Activated naive CD8-positive, alpha-beta T cell treated with anti-CD3 and anti-CD28 coated beads for 36 hours (primary cell): ENCODE data around the gene ANKFN1. TPM values are rescaled to one million over a fixed set of nuclear protein-coding genes. Genes with fewer than 3 reads are reported as not detected.
A peak's percentile ranks its signal among the peaks of the same experiment; 100 is the strongest.

Experiments used
- DNase-seq: peaks from one replicate; pipeline ENCODE4 v3.0.0; 2021
- H3K27ac Mint-ChIP-seq: one replicate; pipeline ENCODE4 v1.8.0; 2022; ENCODE audit warnings: mild to moderate bottlenecking, moderate library complexity, mixed read lengths
- H3K27me3 Mint-ChIP-seq: one replicate; pipeline ENCODE4 v1.8.0; 2022; ENCODE audit warnings: mild to moderate bottlenecking, mixed read lengths
- H3K36me3 Mint-ChIP-seq: one replicate; pipeline ENCODE4 v1.8.0; 2021; ENCODE audit warnings: mild to moderate bottlenecking, mixed read lengths
- H3K4me1 Mint-ChIP-seq: one replicate; pipeline ENCODE4 v1.8.0; 2021; ENCODE audit warnings: mixed read lengths
- H3K4me3 Mint-ChIP-seq: one replicate; pipeline ENCODE4 v1.8.0; 2022; ENCODE audit warnings: mild to moderate bottlenecking, moderate library complexity, mixed read lengths
- H3K9me3 Mint-ChIP-seq: one replicate; pipeline ENCODE4 v1.8.0; 2022; ENCODE audit warnings: mixed read lengths
- total RNA-seq, 2 experiments: library from RNA; stranded (reverse); gene quantifications; one replicate each; pipeline ENCODE4 v1.2.3, GENCODE V29; 2021

The ANKFN1 gene
- total RNA-seq, 2 experiments from 2014 or later = not detected

DNA sequence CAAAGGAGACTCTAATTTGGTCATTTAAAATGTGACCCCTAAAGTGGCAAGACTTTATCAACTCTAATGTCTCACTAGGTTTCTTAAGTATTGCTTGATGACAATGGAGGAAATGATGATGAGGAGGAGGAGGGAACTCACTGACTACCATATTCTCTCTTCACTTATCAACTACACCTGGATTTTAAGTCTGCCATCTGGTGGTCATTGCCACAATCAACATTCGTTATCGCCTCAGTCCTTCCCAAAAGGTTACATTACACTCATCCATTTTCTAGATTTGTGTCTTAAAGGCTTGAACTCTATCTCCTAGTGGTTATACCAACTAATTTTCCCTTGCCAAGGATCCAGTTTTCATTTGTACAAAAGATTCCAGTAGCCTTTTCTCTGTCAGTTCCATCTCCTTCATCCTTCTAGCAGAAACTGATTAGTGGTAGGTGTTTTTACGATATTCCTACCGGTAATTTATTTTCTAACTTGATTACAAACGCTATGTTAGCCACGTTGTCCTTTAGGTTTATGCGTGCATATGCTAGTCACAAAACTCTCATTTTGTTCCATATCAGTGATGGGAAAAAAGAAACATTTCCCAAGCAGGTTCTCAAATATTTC is 325.7 kb downstream of the ANKFN1 start:
- Mint-ChIP-seq H3K9me3 (peaks cover 2% of the 10 kb centered on the region), H3K27ac (no peak overlapping the region), H3K4me3 (no peak overlapping the region), H3K4me1 (peaks cover 5% of the 10 kb centered on the region), H3K36me3 (no peaks in the 10 kb centered on the region), H3K27me3 (peaks cover 5% of the 10 kb centered on the region)
- DNase-seq = peak; percentile 17

- Mint-ChIP-seq H3K36me3 (no peaks in the 10 kb centered on the region), H3K4me1 (peaks cover 5% of the 10 kb centered on the region), H3K27ac (no peak overlapping the region), H3K4me3 (no peak overlapping the region), H3K27me3 (peaks cover 5% of the 10 kb centered on the region), H3K9me3 (peaks cover 2% of the 10 kb centered on the region)
- DNase-seq = no peak
Measured at GRCh38 chr17:56480501-56480900, 327.2 kb downstream of the ANKFN1 start.

DNA sequence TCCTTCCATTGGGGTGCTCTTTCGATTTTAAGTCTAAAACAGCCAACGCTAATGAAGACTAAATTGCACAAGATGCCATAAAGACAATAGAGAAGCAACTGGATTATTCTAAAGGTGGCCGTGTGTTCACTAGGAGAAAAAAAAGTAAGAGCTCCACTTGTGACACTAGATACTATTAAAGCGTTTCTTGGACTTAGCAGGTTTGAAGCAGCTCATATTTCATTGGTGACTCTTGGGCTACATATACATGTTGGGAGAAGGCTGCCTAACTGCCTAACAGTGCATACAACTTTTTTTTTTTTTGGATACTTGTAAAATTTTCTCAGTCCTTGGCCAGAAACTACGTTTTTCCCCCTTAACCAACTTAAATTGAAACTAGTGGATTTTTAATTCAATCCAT is 328.4 kb downstream of the ANKFN1 start:
- Mint-ChIP-seq H3K4me1 (no peaks in the 10 kb centered on the region), H3K27ac (no peak overlapping the region), H3K27me3 (peaks cover 5% of the 10 kb centered on the region), H3K4me3 (no peak overlapping the region), H3K9me3 (no peaks in the 10 kb centered on the region), H3K36me3 (no peaks in the 10 kb centered on the region)
- no peak for DNase-seq

GRCh38 chr17:56482229-56482628 is 329.0 kb downstream of the ANKFN1 start:
- H3K36me3 Mint-ChIP-seq = no peaks in the 10 kb centered on the region
- no peak overlapping the region for H3K4me3 Mint-ChIP-seq
- H3K27ac Mint-ChIP-seq = no peak overlapping the region
- no peaks in the 10 kb centered on the region for H3K9me3 Mint-ChIP-seq
- no peak for DNase-seq
- peaks cover 5% of the 10 kb centered on the region for H3K27me3 Mint-ChIP-seq
- no peaks in the 10 kb centered on the region for H3K4me1 Mint-ChIP-seq

- H3K27me3 Mint-ChIP-seq = peaks cover 3% of the 10 kb centered on the region
- no peaks in the 10 kb centered on the region for H3K36me3 Mint-ChIP-seq
- no peaks in the 10 kb centered on the region for H3K9me3 Mint-ChIP-seq
Measured at GRCh38 chr17:56486732-56487131, 333.5 kb downstream of the ANKFN1 start.

DNA sequence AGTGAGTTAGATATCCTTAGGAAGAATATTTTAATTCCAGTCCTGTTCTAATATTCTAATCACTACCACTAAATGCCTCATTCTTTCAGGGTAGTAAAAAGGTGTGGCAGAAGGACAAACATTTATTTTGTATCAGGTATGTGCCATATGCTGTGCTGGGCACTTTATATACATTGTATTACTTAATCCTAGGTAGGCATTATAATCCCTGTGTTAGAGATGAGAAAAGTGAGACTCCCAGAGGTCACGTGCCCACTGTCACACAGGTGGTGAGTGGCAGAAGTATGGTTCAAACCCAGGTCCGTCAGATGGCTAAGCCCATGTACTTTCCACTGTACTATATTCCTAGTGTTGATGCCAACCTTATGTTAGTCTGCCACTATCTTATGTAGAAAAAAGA is 335.5 kb downstream of the ANKFN1 start:
- Mint-ChIP-seq H3K27ac (no peak overlapping the region), H3K27me3 (peaks cover 3% of the 10 kb centered on the region), H3K4me1 (no peaks in the 10 kb centered on the region), H3K4me3 (no peak overlapping the region), H3K36me3 (no peaks in the 10 kb centered on the region), H3K9me3 (no peaks in the 10 kb centered on the region)
- no peak for DNase-seq

More at GRCh38 chr17:56486732-56487131, 333.5 kb downstream of the ANKFN1 start:
- Mint-ChIP-seq H3K27ac (no peak overlapping the region), H3K4me1 (no peaks in the 10 kb centered on the region), H3K4me3 (no peak overlapping the region)
- no peak for DNase-seq

- no peak overlapping the region for H3K27ac Mint-ChIP-seq
- no peak overlapping the region for H3K4me3 Mint-ChIP-seq
- H3K36me3 Mint-ChIP-seq = no peaks in the 10 kb centered on the region
- no peaks in the 10 kb centered on the region for H3K4me1 Mint-ChIP-seq
- no peak for DNase-seq
- no peaks in the 10 kb centered on the region for H3K9me3 Mint-ChIP-seq
- H3K27me3 Mint-ChIP-seq = peaks cover 3% of the 10 kb centered on the region
Measured at GRCh38 chr17:56489980-56490379, 336.7 kb downstream of the ANKFN1 start.

- H3K9me3 Mint-ChIP-seq = no peaks in the 10 kb centered on the region
- H3K36me3 Mint-ChIP-seq = no peaks in the 10 kb centered on the region
- no peaks in the 10 kb centered on the region for H3K27me3 Mint-ChIP-seq
- H3K27ac Mint-ChIP-seq = no peak overlapping the region
- DNase-seq = no peak
- H3K4me3 Mint-ChIP-seq = no peak overlapping the region
- no peaks in the 10 kb centered on the region for H3K4me1 Mint-ChIP-seq
Measured at GRCh38 chr17:56495556-56495955, 342.3 kb downstream of the ANKFN1 start.

GRCh38 chr17:56497132-56497531 is 343.9 kb downstream of the ANKFN1 start:
- no peaks in the 10 kb centered on the region for H3K9me3 Mint-ChIP-seq
- no peaks in the 10 kb centered on the region for H3K36me3 Mint-ChIP-seq
- no peaks in the 10 kb centered on the region for H3K4me1 Mint-ChIP-seq
- no peak for DNase-seq
- H3K27me3 Mint-ChIP-seq = no peaks in the 10 kb centered on the region
- H3K27ac Mint-ChIP-seq = no peak overlapping the region
- H3K4me3 Mint-ChIP-seq = no peak overlapping the region

DNA sequence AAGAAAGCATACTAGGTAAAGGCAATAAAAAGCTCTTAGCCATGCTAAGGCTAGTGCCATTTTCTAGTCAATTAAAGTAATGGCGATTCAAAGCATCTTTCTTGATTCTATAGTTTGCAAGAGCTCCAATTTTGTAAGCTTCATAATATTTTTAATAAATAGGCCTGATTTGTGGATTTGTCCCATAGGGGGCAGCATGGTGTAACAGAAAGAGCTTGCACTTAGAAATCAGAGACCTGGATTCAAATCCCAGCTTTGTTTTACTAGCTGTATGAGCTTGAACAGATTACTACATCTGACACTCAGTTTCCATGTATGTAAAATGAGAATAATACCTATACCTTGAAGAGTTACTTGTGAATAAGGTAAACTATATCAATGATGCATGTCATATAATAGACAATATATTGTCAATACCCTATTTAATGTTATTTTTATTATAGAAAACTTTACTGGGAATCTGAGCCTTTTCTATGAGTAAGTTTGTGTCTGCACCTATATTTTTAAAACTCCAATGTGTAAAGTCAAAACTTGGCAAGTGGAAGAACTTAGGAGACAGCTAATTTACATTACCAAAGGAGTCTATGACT is 346.6 kb downstream of the ANKFN1 start:
- DNase-seq = no peak
- Mint-ChIP-seq H3K9me3 (no peaks in the 10 kb centered on the region), H3K27me3 (no peaks in the 10 kb centered on the region), H3K27ac (no peak overlapping the region), H3K4me3 (no peak overlapping the region), H3K4me1 (no peaks in the 10 kb centered on the region), H3K36me3 (no peaks in the 10 kb centered on the region)

DNA sequence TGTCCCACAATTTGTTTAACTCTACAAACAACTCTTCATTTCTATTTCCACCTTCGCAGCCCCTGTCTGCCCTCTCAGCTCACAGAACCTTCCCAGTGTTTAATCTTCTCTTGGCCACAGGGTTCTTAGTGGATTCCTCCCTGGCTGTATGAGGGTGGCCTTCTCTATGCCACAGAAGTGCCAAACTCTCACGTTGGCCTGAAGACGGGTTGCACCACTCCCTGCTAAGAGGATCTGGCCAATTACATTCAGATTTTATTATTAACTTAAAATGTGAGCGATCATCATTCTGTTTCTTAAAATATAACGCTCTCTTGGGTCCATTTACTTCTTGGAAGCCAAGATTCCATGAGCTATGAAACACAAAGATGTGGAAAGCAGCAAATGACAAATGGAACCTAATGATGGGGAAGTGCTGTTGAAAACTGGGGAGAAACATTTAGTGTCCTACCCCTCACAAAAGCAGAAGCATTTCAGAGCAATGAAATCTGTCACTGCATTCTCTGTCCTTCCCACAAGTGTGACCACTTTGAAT is 348.9 kb downstream of the ANKFN1 start:
- H3K27ac Mint-ChIP-seq = no peak overlapping the region
- no peaks in the 10 kb centered on the region for H3K36me3 Mint-ChIP-seq
- no peaks in the 10 kb centered on the region for H3K9me3 Mint-ChIP-seq

DNA sequence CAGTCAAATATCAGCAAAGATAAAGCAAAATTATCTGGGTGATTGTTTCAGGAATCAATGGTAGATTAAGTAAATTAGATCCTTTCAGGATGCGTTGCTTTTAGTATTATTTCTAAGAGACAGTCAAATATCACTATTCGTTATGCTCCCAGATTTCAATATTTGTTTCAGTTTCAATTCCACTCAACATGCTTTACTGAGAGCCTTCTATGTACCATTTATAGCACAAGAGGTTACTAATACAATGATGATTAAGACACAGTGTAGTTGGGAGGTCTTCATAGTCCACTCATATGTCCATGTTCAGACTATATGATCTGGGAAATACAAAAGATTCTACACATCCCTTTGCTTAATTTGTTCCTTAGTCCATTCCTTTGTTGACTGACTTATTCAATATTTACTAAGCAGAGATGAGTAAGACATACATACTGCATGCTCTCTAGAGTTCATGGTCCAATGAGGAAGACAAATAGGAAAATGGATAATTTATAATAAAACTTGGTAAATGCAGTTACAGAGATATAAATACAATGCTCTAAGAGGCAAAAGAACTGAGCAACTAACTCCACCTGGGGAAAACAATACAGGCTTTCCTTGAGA is 352.0 kb downstream of the ANKFN1 start:
- H3K36me3 Mint-ChIP-seq = no peaks in the 10 kb centered on the region
- no peak for DNase-seq
- no peaks in the 10 kb centered on the region for H3K4me1 Mint-ChIP-seq
- no peaks in the 10 kb centered on the region for H3K27me3 Mint-ChIP-seq
- H3K4me3 Mint-ChIP-seq = no peak overlapping the region
- H3K9me3 Mint-ChIP-seq = no peaks in the 10 kb centered on the region
- no peak overlapping the region for H3K27ac Mint-ChIP-seq

More for the DNA sequence above, 348.9 kb downstream of the ANKFN1 start:
- no peak for DNase-seq
- no peak overlapping the region for H3K4me3 Mint-ChIP-seq
- no peaks in the 10 kb centered on the region for H3K27me3 Mint-ChIP-seq
- no peaks in the 10 kb centered on the region for H3K4me1 Mint-ChIP-seq

DNA sequence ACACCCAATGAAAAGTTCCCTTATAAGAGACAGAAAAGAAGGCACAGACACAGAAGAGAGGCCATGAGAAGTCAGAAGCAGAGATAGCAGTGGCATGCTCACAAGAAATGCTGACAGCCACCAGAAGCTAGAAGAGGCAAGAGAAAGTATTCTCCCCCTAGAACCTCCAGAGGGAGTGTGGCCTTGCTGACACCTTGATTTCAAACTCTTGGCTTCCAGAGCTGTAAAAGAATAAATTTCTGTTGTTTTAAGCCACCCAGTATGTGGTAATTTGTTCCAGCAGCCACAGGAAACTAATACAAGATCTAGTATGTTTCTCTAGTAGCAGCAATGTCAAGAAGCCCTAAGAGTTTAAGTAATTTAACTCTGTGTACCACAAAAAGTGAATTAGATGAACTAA is 353.1 kb downstream of the ANKFN1 start:
- no peak for DNase-seq
- H3K9me3 Mint-ChIP-seq = no peaks in the 10 kb centered on the region
- no peaks in the 10 kb centered on the region for H3K36me3 Mint-ChIP-seq
- H3K4me1 Mint-ChIP-seq = no peaks in the 10 kb centered on the region
- H3K27ac Mint-ChIP-seq = no peak overlapping the region
- no peak overlapping the region for H3K4me3 Mint-ChIP-seq
- H3K27me3 Mint-ChIP-seq = no peaks in the 10 kb centered on the region

GRCh38 chr17:56510554-56511342 is 357.5 kb downstream of the ANKFN1 start:
- Mint-ChIP-seq H3K36me3 (no peaks in the 10 kb centered on the region), H3K27me3 (no peaks in the 10 kb centered on the region), H3K9me3 (no peaks in the 10 kb centered on the region), H3K4me1 (no peaks in the 10 kb centered on the region), H3K27ac (no peak overlapping the region), H3K4me3 (no peak overlapping the region)
- no peak for DNase-seq

DNA sequence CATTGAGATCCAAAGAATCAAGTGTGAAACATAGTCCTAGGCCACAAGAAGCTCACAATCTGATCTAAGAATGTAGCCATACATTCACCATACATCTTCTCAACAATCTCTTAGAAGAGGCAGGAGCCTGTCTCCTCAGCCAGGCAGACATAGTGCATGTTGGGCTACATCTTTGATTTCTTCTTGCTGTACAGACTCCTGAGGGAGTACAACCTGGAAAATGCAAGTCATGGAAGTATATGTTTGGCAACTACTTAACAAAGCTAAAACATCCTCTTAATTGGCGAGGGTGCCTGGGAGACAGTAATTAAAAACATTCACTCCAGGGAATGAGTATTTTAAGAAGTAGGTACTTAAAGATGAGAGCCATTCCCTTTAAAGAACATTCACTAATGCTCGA is 361.0 kb downstream of the ANKFN1 start:
- H3K27me3 Mint-ChIP-seq = no peaks in the 10 kb centered on the region

More for the DNA sequence above, 361.0 kb downstream of the ANKFN1 start:
- H3K27ac Mint-ChIP-seq = no peak overlapping the region
- no peaks in the 10 kb centered on the region for H3K36me3 Mint-ChIP-seq
- H3K9me3 Mint-ChIP-seq = no peaks in the 10 kb centered on the region
- no peaks in the 10 kb centered on the region for H3K4me1 Mint-ChIP-seq
- DNase-seq = no peak
- H3K4me3 Mint-ChIP-seq = no peak overlapping the region
